GM12878 (cell line): ENCODE measurements around the gene DLGAP5.

ENCODE experiments used
- ATF3 ChIP-seq: IDR thresholded peaks from 2 replicates; pipeline ENCODE4 v1.6.1; 2011; ENCODE audit warnings: low read depth, mild to moderate bottlenecking, low read length, moderate library complexity, borderline replicate concordance; ENCODE audit errors: extremely low read depth
- CHD2 ChIP-seq: IDR thresholded peaks from 2 replicates; pipeline ENCODE4 v1.6.1; 2011; ENCODE audit warnings: low read depth, low read length, improper control_type of control experiment, borderline replicate concordance
- CTCF ChIP-seq, 3 experiments: IDR thresholded peaks in 2 of 3; conservative IDR thresholded peaks in 1 of 3; 2 replicates each; pipeline ENCODE4 v1.5.1; 2011; ENCODE audit warnings: low read depth in 3 of 3, low read length in 3 of 3, mild to moderate bottlenecking in 3 of 3, control low read depth in 2 of 3, moderate library complexity in 2 of 3, inconsistent platforms in 1 of 3, mixed read lengths in 1 of 3; ENCODE audit not compliant: control insufficient read depth in 2 of 3, insufficient read depth in 1 of 3; ENCODE audit errors: extremely low read depth in 1 of 3
- DPF2 ChIP-seq: fragments of 450-650 bp; IDR thresholded peaks from 2 replicates; pipeline ENCODE4 v1.6.1; 2017; ENCODE audit warnings: mild to moderate bottlenecking
- EGR1 ChIP-seq, 2 experiments: IDR thresholded peaks; 1 replicate in 1 of 2; 2 replicates in 1 of 2; pipeline ENCODE4 v1.6.1; 2011 to 2012; ENCODE audit warnings: low read depth in 2 of 2, low read length in 2 of 2, borderline replicate concordance in 1 of 2, mild to moderate bottlenecking in 1 of 2, moderate library complexity in 1 of 2
- EZH2 ChIP-seq: IDR thresholded peaks from 2 replicates; pipeline ENCODE4 v1.6.1; 2012; ENCODE audit warnings: low read depth, mild to moderate bottlenecking, control low read depth, inconsistent platforms, low read length, borderline replicate concordance; ENCODE audit not compliant: control insufficient read depth
- MYC ChIP-seq: IDR thresholded peaks from 2 replicates; pipeline ENCODE4 v1.6.1; 2011; ENCODE audit warnings: mild to moderate bottlenecking, low read length, moderate library complexity, inconsistent platforms; ENCODE audit not compliant: insufficient read depth, insufficient replicate concordance, insufficient read length, severe bottlenecking
- NR2C2 ChIP-seq: IDR thresholded peaks from 2 replicates; pipeline ENCODE4 v1.6.1; 2011; ENCODE audit warnings: borderline replicate concordance, low read depth; ENCODE audit not compliant: control insufficient read depth, insufficient read length
- PAX5 ChIP-seq: IDR thresholded peaks from 2 replicates; pipeline ENCODE4 v1.6.1; 2011; ENCODE audit warnings: low read depth, low read length, borderline replicate concordance
- POLR2A ChIP-seq: IDR thresholded peaks from 2 replicates; pipeline ENCODE4 v1.6.1; 2011; ENCODE audit warnings: low read depth, mild to moderate bottlenecking, low read length
- TF ChIP-seq, protein P1 (sequence below): IDR thresholded peaks from 2 replicates; pipeline ENCODE4 v1.6.1; 2012; ENCODE audit warnings: low read depth, low read length, improper control_type of control experiment

DNA sequence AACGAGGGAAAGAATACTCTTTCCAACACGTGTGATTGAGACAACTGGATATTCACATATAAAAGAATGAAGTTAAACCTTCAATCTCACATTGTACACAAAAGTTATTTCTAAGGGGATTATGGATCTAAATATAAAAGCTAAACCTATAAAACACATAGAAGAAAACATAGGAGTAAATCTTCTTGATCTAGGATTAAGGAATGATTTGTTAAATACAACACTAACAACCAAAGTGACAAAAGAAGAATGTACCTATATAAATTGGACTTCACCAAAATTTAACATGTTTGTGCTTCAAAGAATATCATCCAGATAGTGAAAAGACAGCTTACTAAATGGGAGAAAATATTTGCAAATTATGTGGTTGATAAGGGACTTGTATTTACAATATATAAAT, 36.9 kb upstream of the DLGAP5 start:
- TF ChIP-seq NR2C2 (no peak), PAX5 (no peak), MYC (no peak), DPF2 (no peak), EZH2 (no peak), CHD2 (no peak), EGR1 (IDR thresholded peaks at IDR 0.05; ENCODE audit: borderline replicate concordance in 1 of 2, low read depth in 2 of 2, low read length in 2 of 2) (no peak), ATF3 (no peak), CTCF (IDR thresholded peaks at IDR 0.05 in 2 of 3, conservative IDR thresholded peaks at IDR 0.05 in 1 of 3; ENCODE audit: control insufficient read depth in 2 of 3, extremely low read depth in 1 of 3, insufficient read depth in 1 of 3, low read depth in 3 of 3, low read length in 3 of 3) (no peak), POLR2A (no peak)
- TF ChIP-seq, protein P1, sequence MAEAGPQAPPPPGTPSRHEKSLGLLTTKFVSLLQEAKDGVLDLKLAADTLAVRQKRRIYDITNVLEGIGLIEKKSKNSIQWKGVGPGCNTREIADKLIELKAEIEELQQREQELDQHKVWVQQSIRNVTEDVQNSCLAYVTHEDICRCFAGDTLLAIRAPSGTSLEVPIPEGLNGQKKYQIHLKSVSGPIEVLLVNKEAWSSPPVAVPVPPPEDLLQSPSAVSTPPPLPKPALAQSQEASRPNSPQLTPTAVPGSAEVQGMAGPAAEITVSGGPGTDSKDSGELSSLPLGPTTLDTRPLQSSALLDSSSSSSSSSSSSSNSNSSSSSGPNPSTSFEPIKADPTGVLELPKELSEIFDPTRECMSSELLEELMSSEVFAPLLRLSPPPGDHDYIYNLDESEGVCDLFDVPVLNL, result no peak
